Loucy (cell line): Measurements from ENCODE around the gene GLT6D1.

Experiments used
- H2AFZ ChIP-seq: fragments of 200-600 bp; sonication (generic); 2 replicates; pipeline ENCODE4 v1.6.0; 2016; ENCODE audit warnings: antibody characterized with exemption, mild to moderate bottlenecking, low read length, moderate library complexity
- H3F3A ChIP-seq: fragments of 200-600 bp; 2 replicates; pipeline ENCODE4 v1.6.0; 2016; ENCODE audit warnings: antibody characterized with exemption, low read depth, mild to moderate bottlenecking
- H3K27me3 ChIP-seq: fragments of 200-600 bp; sonication (generic); 2 replicates; pipeline ENCODE4 v1.6.1; 2014; ENCODE audit warnings: low read length, mild to moderate bottlenecking; ENCODE audit not compliant: insufficient read depth, poor library complexity, severe bottlenecking
- H3K36me3 ChIP-seq: fragments of 200-600 bp; sonication (generic); 2 replicates; pipeline ENCODE4 v1.6.1; 2016; ENCODE audit warnings: low read length; ENCODE audit not compliant: insufficient read depth
- H3K4me1 ChIP-seq: fragments of 200-600 bp; sonication (generic); 2 replicates; pipeline ENCODE4 v1.5.1; 2014; ENCODE audit warnings: low read length, mild to moderate bottlenecking; ENCODE audit not compliant: insufficient read depth, poor library complexity, severe bottlenecking
- H3K4me2 ChIP-seq: fragments of 200-600 bp; sonication (generic); 2 replicates; pipeline ENCODE4 v1.6.0; 2014; ENCODE audit warnings: antibody characterized with exemption, low read length, low read depth, mild to moderate bottlenecking; ENCODE audit not compliant: poor library complexity, severe bottlenecking
- H3K4me3 ChIP-seq: fragments of 200-600 bp; sonication (generic); 2 replicates; pipeline ENCODE4 v1.5.1; 2014; ENCODE audit warnings: low read length, mild to moderate bottlenecking, mixed read lengths; ENCODE audit not compliant: poor library complexity, severe bottlenecking
- H3K79me2 ChIP-seq: fragments of 200-600 bp; sonication (generic); 2 replicates; pipeline ENCODE4 v1.6.1; 2014; ENCODE audit warnings: low read length; ENCODE audit not compliant: insufficient read depth
- H3K9ac ChIP-seq: fragments of 200-600 bp; sonication (generic); 2 replicates; pipeline ENCODE4 v1.6.0; 2014; ENCODE audit warnings: mild to moderate bottlenecking, low read depth, low read length, moderate library complexity; ENCODE audit not compliant: poor library complexity, severe bottlenecking
- H3K9me2 ChIP-seq: fragments of 200-600 bp; sonication (generic); replicated peaks from 2 replicates; pipeline ENCODE4 v1.6.1; 2016; ENCODE audit warnings: low read depth, low read length, mixed read lengths
- H3K9me3 ChIP-seq: fragments of 200-600 bp; sonication (generic); 2 replicates; pipeline ENCODE4 v1.6.1; 2014; ENCODE audit warnings: mild to moderate bottlenecking, antibody characterized with exemption, low read length, low read depth; ENCODE audit not compliant: insufficient read depth
- H4K20me1 ChIP-seq: fragments of 200-600 bp; sonication (generic); 2 replicates; pipeline ENCODE4 v1.6.0; 2014; ENCODE audit warnings: antibody characterized with exemption, low read length, mild to moderate bottlenecking; ENCODE audit not compliant: insufficient read depth, poor library complexity, severe bottlenecking
- EZH2phosphoT487 ChIP-seq: fragments of 200-600 bp; IDR thresholded peaks from 2 replicates; pipeline ENCODE4 v1.6.1; 2018; ENCODE audit warnings: antibody characterized with exemption, mild to moderate bottlenecking, moderate library complexity, borderline replicate concordance
- TF ChIP-seq, protein P1 (sequence below): fragments of 200-600 bp; sonication (generic); conservative IDR thresholded peaks from 2 replicates; pipeline ENCODE4 v1.5.1; 2014; ENCODE audit warnings: mild to moderate bottlenecking, antibody characterized with exemption, low read length

GLT6D1 gene

DNA sequence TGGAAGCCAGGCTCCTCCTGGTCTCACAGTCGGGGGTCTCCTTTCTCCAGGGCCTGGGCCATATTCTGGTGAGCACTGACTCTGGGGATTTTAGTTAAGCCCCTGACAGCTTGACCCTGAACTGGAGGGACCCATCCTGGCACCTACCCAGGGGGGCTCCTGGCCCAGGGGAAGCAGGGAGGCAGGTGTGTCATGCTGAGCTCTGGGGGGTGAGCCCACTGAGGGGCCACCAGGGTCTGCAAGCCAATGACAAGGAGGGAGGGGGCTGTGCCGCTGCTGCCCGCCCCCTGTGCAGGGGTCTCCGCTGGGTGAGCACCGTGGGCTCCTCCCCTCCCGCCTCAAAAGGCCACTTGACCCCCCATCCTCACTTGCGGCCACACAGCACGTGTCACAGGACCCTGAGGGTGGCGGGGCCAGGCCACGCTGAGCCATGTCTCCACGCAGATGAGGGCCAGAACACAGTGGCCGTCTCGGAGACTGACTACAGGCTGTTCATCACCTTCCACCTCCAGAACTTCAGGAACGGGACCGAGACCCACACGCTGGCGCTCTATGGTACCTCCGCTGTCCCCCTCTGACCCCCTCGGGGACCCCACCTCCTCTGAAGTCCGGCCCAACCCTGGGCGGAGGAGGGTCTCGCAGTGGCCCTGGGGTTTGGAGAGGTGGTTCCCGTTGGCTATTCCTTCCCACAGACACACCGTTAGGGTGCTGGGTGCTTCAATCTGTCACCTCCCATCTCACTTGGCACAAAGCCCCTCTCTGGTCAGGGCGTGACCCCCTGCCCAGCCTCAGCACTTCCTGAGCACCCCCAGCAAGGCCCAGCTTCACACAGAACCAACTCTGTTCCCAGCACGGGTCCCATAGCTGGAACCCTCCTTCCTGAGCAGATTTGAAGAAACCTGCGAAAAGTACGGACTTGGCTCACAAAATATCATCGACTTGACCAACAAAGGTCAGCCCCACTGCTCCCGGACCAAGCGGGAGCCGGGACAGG, 25.8 kb upstream of the GLT6D1 start:
- no peak overlapping the region for H3K9ac ChIP-seq
- H3K4me2 ChIP-seq = no peak overlapping the region
- H3K36me3 ChIP-seq = no peaks in the 10 kb centered on the region
- H3K4me1 ChIP-seq = no peaks in the 10 kb centered on the region
- H3K9me2 ChIP-seq = no peaks in the 10 kb centered on the region
- no peaks in the 10 kb centered on the region for H3K79me2 ChIP-seq
- TF ChIP-seq, protein P1, sequence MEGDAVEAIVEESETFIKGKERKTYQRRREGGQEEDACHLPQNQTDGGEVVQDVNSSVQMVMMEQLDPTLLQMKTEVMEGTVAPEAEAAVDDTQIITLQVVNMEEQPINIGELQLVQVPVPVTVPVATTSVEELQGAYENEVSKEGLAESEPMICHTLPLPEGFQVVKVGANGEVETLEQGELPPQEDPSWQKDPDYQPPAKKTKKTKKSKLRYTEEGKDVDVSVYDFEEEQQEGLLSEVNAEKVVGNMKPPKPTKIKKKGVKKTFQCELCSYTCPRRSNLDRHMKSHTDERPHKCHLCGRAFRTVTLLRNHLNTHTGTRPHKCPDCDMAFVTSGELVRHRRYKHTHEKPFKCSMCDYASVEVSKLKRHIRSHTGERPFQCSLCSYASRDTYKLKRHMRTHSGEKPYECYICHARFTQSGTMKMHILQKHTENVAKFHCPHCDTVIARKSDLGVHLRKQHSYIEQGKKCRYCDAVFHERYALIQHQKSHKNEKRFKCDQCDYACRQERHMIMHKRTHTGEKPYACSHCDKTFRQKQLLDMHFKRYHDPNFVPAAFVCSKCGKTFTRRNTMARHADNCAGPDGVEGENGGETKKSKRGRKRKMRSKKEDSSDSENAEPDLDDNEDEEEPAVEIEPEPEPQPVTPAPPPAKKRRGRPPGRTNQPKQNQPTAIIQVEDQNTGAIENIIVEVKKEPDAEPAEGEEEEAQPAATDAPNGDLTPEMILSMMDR = no peak
- TF ChIP-seq EZH2phosphoT487 = no peak
- no peaks in the 10 kb centered on the region for H3F3A ChIP-seq
- H4K20me1 ChIP-seq = no peaks in the 10 kb centered on the region
- no peaks in the 10 kb centered on the region for H3K27me3 ChIP-seq
- H2AFZ ChIP-seq = no peak overlapping the region
- no peak overlapping the region for H3K4me3 ChIP-seq
- peaks cover 8% of the 10 kb centered on the region; the same call in 1 of the 2 replicates for H3K9me3 ChIP-seq

DNA sequence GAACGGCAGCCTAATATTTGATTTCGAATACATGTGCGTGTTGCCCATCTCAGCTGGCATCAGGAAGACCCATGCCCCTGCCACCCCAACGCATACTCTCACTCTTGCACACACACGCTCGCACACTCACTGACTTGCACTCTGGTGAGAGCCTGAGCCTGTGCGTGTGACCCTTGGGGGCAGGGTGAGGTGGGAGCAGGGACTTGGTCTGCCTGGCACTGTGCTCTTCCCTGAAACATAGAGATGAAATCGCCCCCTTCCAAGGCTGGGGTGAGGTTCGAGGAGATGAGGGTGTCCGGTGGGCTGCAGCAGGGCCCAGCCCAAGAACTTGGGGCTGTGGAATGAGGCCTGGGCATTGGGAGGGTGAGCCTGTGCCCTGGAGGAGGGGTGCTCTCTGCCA, 24.9 kb upstream of the GLT6D1 start:
- Histone ChIP-seq H3K4me1 (no peaks in the 10 kb centered on the region), H3K36me3 (no peaks in the 10 kb centered on the region), H3K27me3 (no peaks in the 10 kb centered on the region), H3K79me2 (no peaks in the 10 kb centered on the region), H3K4me2 (no peak overlapping the region), H3K9me2 (no peaks in the 10 kb centered on the region), H4K20me1 (no peaks in the 10 kb centered on the region), H3K9me3 (peaks cover 9% of the 10 kb centered on the region; the same call in 1 of the 2 replicates), H3K9ac (no peak overlapping the region), H3F3A (no peaks in the 10 kb centered on the region), H3K4me3 (no peak overlapping the region), H2AFZ (no peak overlapping the region)
- TF ChIP-seq, protein P1 = no peak
- TF ChIP-seq EZH2phosphoT487 = no peak

DNA sequence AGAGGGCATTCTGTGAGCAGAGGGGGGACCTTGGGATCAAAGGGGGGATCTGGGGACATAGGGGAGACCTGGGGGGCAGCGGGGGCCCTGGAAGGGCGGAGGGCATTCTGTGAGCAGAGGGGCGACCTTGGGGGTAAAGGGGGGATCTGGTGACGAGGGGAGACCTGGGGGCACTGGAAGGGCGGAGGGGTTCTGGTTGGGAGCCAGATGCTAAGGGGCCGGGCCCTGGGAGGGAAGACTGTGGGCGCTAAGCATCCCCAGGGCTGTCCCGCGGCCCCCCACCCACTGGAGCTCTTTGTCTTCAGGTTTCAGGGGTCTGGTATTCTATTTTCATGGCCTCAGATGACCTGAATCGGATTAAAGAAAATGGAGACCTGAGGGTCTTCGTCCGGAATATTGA, 24.5 kb upstream of the GLT6D1 start:
- Histone ChIP-seq H3K9ac (no peak overlapping the region), H2AFZ (no peak overlapping the region), H3K4me1 (no peaks in the 10 kb centered on the region), H3K36me3 (no peaks in the 10 kb centered on the region), H3K79me2 (no peaks in the 10 kb centered on the region), H3K9me2 (no peaks in the 10 kb centered on the region), H4K20me1 (no peaks in the 10 kb centered on the region), H3K27me3 (no peaks in the 10 kb centered on the region), H3K4me3 (no peak overlapping the region), H3F3A (no peaks in the 10 kb centered on the region), H3K9me3 (peaks cover 13% of the 10 kb centered on the region; the same call in 1 of the 2 replicates), H3K4me2 (no peak overlapping the region)
- TF ChIP-seq, protein P1 = no peak
